ENCODE data around the gene ZNF431. TPM values are rescaled to one million over a fixed set of nuclear protein-coding genes. Genes with fewer than 3 reads are reported as not detected.

The ZNF431 gene
- total and polyA plus RNA-seq, 9 of the 15 experiments (the other 6 are each of a cell fraction or from before 2014, with no cell fraction given): 3.3 to 24.8 (median 13.5) TPM

GRCh38 chr19:21238670-21239069, 96.8 kb downstream of the ZNF431 start (continued):
- TF ChIP-seq CEBPG (CRISPR knock-in tag; IDR thresholded peaks at IDR 0.05) (no peak), CEBPG (tag; conservative IDR thresholded peaks at IDR 0.05 in 1 of 2, IDR thresholded peaks at IDR 0.05 in 1 of 2) (peak in 1 of 2 experiments; percentile 50; a peak in 2 of 4 replicates), MIER1 (IDR thresholded peaks at IDR 0.05; ENCODE audit: low read depth) (no peak), ZNF592 (IDR thresholded peaks at IDR 0.05) (no peak), LCOR (CRISPR knock-in tag; IDR thresholded peaks at IDR 0.05) (no peak)

Small RNA genes within 50 kb of the gene (small RNA-seq; reads per million reads assigned to genes)
- 0.84 reads per million, percentile 51 among the genes with 10 or more reads in this experiment for gene RNA5SP469

Other genes starting within 250 kb of the ZNF431 start
- gene ZNF85, start 218.8 kb upstream of the ZNF431 start, total RNA-seq (2014; rRNA removed): 0.41 and 1.6 TPM in 2 replicates
- 1.0 and 1.8 TPM in 2 replicates for gene ZNF85, start 218.8 kb upstream of the ZNF431 start, total RNA-seq (2014; rRNA removed; fragmentation: Illumina TruSeq; extraction: Trizol)
- gene ZNF85, start 218.8 kb upstream of the ZNF431 start, total RNA-seq (2015; rRNA removed; fragmentation: Illumina TruSeq; extraction: Trizol): 1.1 and 1.7 TPM in 2 replicates
- 0.74 and 1.2 TPM in 2 replicates for gene ZNF85, start 218.8 kb upstream of the ZNF431 start, total RNA-seq (2021)
- gene ZNF85, start 218.8 kb upstream of the ZNF431 start, polyA plus RNA-seq (2011; rRNA removed): 0.98 and 2.9 TPM in 2 replicates
- 0.92 and 1.1 TPM in 2 replicates for gene ZNF85, start 218.8 kb upstream of the ZNF431 start, polyA plus RNA-seq (2014; fragmentation: Illumina TruSeq; extraction: Trizol)
- under 1 TPM; 0.76 to 0.83 TPM for gene ZNF85, start 218.8 kb upstream of the ZNF431 start, polyA plus RNA-seq (2014; fragmentation: Nextera tagmentation; extraction: Ambion mirVana)
- 0.59 and 0.78 TPM in 2 replicates for gene ZNF85, start 218.8 kb upstream of the ZNF431 start, polyA plus RNA-seq (2014; rRNA removed)
- gene ZNF430, start 121.4 kb upstream of the ZNF431 start, total RNA-seq (2014; rRNA removed): 5.3 and 5.6 TPM in 2 replicates
- gene ZNF430, start 121.4 kb upstream of the ZNF431 start, total RNA-seq (2014; rRNA removed; fragmentation: Illumina TruSeq; extraction: Trizol): 15.4 and 15.8 TPM in 2 replicates
- 10.8 and 11.7 TPM in 2 replicates for gene ZNF430, start 121.4 kb upstream of the ZNF431 start, total RNA-seq (2015; rRNA removed; fragmentation: Illumina TruSeq; extraction: Trizol)
- 7.8 and 9.6 TPM in 2 replicates for gene ZNF430, start 121.4 kb upstream of the ZNF431 start, total RNA-seq (2021)
- 11.3 and 11.4 TPM in 2 replicates for gene ZNF430, start 121.4 kb upstream of the ZNF431 start, polyA plus RNA-seq (2011; rRNA removed)
- 7.6 and 9.4 TPM in 2 replicates for gene ZNF430, start 121.4 kb upstream of the ZNF431 start, polyA plus RNA-seq (2014; fragmentation: Illumina TruSeq; extraction: Trizol)
- gene ZNF430, start 121.4 kb upstream of the ZNF431 start, polyA plus RNA-seq (2014; fragmentation: Nextera tagmentation; extraction: Ambion mirVana): 1 to 10 TPM; 4.7 to 5.3 TPM
- gene ZNF430, start 121.4 kb upstream of the ZNF431 start, polyA plus RNA-seq (2014; rRNA removed): 5.0 and 5.2 TPM in 2 replicates
- gene ZNF714, start 59.8 kb upstream of the ZNF431 start, total RNA-seq (2014; rRNA removed): 16.2 and 21.4 TPM in 2 replicates
- gene ZNF714, start 59.8 kb upstream of the ZNF431 start, total RNA-seq (2014; rRNA removed; fragmentation: Illumina TruSeq; extraction: Trizol): 32.5 and 37.2 TPM in 2 replicates
- gene ZNF714, start 59.8 kb upstream of the ZNF431 start, total RNA-seq (2015; rRNA removed; fragmentation: Illumina TruSeq; extraction: Trizol): 31.6 and 33.8 TPM in 2 replicates
- 22.1 and 23.5 TPM in 2 replicates for gene ZNF714, start 59.8 kb upstream of the ZNF431 start, total RNA-seq (2021)
- 40.8 and 49.4 TPM in 2 replicates for gene ZNF714, start 59.8 kb upstream of the ZNF431 start, polyA plus RNA-seq (2011; rRNA removed)
- 25.9 and 28.9 TPM in 2 replicates for gene ZNF714, start 59.8 kb upstream of the ZNF431 start, polyA plus RNA-seq (2014; fragmentation: Illumina TruSeq; extraction: Trizol)
- 10 to 100 TPM; 25.2 to 29.1 TPM for gene ZNF714, start 59.8 kb upstream of the ZNF431 start, polyA plus RNA-seq (2014; fragmentation: Nextera tagmentation; extraction: Ambion mirVana)
- gene ZNF714, start 59.8 kb upstream of the ZNF431 start, polyA plus RNA-seq (2014; rRNA removed): 22.6 and 24.8 TPM in 2 replicates
- 6.7 and 8.3 TPM in 2 replicates for gene ZNF708, start 187.4 kb downstream of the ZNF431 start, total RNA-seq (2014; rRNA removed)
- gene ZNF708, start 187.4 kb downstream of the ZNF431 start, total RNA-seq (2014; rRNA removed; fragmentation: Illumina TruSeq; extraction: Trizol): 11.8 and 16.0 TPM in 2 replicates
- gene ZNF708, start 187.4 kb downstream of the ZNF431 start, total RNA-seq (2015; rRNA removed; fragmentation: Illumina TruSeq; extraction: Trizol): 11.3 and 11.9 TPM in 2 replicates
- 8.2 and 8.6 TPM in 2 replicates for gene ZNF708, start 187.4 kb downstream of the ZNF431 start, total RNA-seq (2021)
- gene ZNF708, start 187.4 kb downstream of the ZNF431 start, polyA plus RNA-seq (2011; rRNA removed): 5.6 and 8.9 TPM in 2 replicates
- gene ZNF708, start 187.4 kb downstream of the ZNF431 start, polyA plus RNA-seq (2014; fragmentation: Illumina TruSeq; extraction: Trizol): 6.8 and 8.2 TPM in 2 replicates
- 1 to 10 TPM; 2.9 to 4.1 TPM for gene ZNF708, start 187.4 kb downstream of the ZNF431 start, polyA plus RNA-seq (2014; fragmentation: Nextera tagmentation; extraction: Ambion mirVana)
- 3.8 and 5.0 TPM in 2 replicates for gene ZNF708, start 187.4 kb downstream of the ZNF431 start, polyA plus RNA-seq (2014; rRNA removed)
- gene ZNF738, start 217.0 kb downstream of the ZNF431 start, total RNA-seq (2014; rRNA removed): 6.3 and 6.5 TPM in 2 replicates
- gene ZNF738, start 217.0 kb downstream of the ZNF431 start, total RNA-seq (2014; rRNA removed; fragmentation: Illumina TruSeq; extraction: Trizol): 8.7 and 9.0 TPM in 2 replicates
- 7.9 and 8.8 TPM in 2 replicates for gene ZNF738, start 217.0 kb downstream of the ZNF431 start, total RNA-seq (2015; rRNA removed; fragmentation: Illumina TruSeq; extraction: Trizol)
- gene ZNF738, start 217.0 kb downstream of the ZNF431 start, total RNA-seq (2021): 5.6 and 6.3 TPM in 2 replicates
- 0.85 and 8.7 TPM in 2 replicates for gene ZNF738, start 217.0 kb downstream of the ZNF431 start, polyA plus RNA-seq (2011; rRNA removed)
- 8.2 and 11.0 TPM in 2 replicates for gene ZNF738, start 217.0 kb downstream of the ZNF431 start, polyA plus RNA-seq (2014; fragmentation: Illumina TruSeq; extraction: Trizol)
- gene ZNF738, start 217.0 kb downstream of the ZNF431 start, polyA plus RNA-seq (2014; fragmentation: Nextera tagmentation; extraction: Ambion mirVana): 1 to 10 TPM; 7.6 to 8.6 TPM
- gene ZNF738, start 217.0 kb downstream of the ZNF431 start, polyA plus RNA-seq (2014; rRNA removed): 15.0 and 19.7 TPM in 2 replicates